PC-9 (cell line): ENCODE data around the gene GOLIM4.

Source experiments
- EZH2 ChIP-seq: fragments of 200-600 bp; sonication (generic); IDR thresholded peaks from 2 replicates; pipeline ENCODE4 v1.8.0; 2017; ENCODE audit warnings: antibody characterized with exemption, low read depth
- TF ChIP-seq, protein P1 (sequence below): fragments of 200-600 bp; sonication (generic); conservative IDR thresholded peaks from 2 replicates; pipeline ENCODE4 v1.6.1; 2017; ENCODE audit warnings: mixed run types, antibody characterized with exemption, mild to moderate bottlenecking, moderate library complexity

- TF ChIP-seq, protein P1, sequence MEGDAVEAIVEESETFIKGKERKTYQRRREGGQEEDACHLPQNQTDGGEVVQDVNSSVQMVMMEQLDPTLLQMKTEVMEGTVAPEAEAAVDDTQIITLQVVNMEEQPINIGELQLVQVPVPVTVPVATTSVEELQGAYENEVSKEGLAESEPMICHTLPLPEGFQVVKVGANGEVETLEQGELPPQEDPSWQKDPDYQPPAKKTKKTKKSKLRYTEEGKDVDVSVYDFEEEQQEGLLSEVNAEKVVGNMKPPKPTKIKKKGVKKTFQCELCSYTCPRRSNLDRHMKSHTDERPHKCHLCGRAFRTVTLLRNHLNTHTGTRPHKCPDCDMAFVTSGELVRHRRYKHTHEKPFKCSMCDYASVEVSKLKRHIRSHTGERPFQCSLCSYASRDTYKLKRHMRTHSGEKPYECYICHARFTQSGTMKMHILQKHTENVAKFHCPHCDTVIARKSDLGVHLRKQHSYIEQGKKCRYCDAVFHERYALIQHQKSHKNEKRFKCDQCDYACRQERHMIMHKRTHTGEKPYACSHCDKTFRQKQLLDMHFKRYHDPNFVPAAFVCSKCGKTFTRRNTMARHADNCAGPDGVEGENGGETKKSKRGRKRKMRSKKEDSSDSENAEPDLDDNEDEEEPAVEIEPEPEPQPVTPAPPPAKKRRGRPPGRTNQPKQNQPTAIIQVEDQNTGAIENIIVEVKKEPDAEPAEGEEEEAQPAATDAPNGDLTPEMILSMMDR = no peak
- no peak for TF ChIP-seq EZH2
Observed at GRCh38 chr3:168141405-168141998, 45.8 kb upstream of the GOLIM4 start.
